Choroid plexus epithelial cell (primary cell): ENCODE data around the gene PREX1.

Experiments
- DNase-seq: peaks from one replicate; pipeline ENCODE4 v3.0.0-alpha.2; 2010; ENCODE audit warnings: low read depth
- H3K4me3 ChIP-seq: 2 replicates; pipeline ENCODE4 v1.5.1; 2011; ENCODE audit warnings: low read depth, mild to moderate bottlenecking, control low read depth, low read length, moderate library complexity
- CTCF ChIP-seq: conservative IDR thresholded peaks from 2 replicates; pipeline ENCODE4 v1.5.1; 2011; ENCODE audit warnings: low read depth, mild to moderate bottlenecking, control low read depth, inconsistent platforms, low read length, moderate library complexity

The PREX1 gene

DNA sequence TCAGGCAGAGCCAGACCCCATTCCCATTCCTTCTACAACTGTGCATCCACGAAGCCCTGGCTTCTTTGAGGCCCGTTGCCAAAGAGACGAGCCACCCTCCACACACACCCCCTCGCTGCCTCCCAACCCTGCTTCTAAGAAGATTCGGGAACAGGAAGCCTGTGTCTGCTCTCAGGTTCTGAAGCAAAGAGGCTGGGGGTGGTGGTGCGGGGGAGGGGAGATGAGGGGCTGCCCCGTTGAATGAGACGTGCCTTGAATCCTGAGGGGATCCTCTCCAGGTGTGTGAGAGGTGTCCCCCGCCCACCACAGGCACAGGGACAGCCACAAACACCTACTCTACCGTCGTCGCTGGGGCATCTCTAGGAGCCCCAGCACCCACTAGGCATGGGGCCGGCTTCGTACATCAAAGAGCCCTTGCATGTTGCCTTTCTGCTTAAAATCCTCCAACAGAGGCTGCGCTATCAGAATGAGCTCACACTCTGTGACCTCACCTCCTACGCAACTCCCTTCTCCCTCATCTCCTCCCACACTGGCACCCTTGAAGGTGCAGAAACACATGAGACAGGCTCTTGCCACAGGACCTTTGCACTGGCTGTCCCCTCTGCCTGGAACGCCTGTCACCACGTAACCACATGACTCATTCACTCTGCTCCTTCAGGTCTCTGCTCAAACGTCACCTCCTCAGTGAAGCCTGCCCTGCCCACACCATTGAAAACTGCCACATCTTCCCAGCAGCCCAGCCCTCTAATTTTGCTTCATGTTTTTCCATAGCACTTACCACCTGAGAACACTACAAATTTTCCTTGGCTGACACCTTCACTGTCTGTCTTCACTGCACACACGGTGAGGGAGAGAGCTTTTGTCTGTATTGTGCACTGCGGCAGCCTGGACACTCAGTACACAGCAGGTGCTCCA lies 58.5 kb downstream of the PREX1 start:
- TF ChIP-seq CTCF = no peak
- DNase-seq = no peak
- H3K4me3 ChIP-seq = no peak overlapping the region

GRCh38 chr20:48766961-48767960 lies 60.5 kb downstream of the PREX1 start:
- no peak overlapping the region for H3K4me3 ChIP-seq
- TF ChIP-seq CTCF = no peak
- DNase-seq = no peak

GRCh38 chr20:48766205-48766604 lies 61.6 kb downstream of the PREX1 start:
- TF ChIP-seq CTCF = no peak
- DNase-seq = no peak
- no peak overlapping the region for H3K4me3 ChIP-seq

DNA sequence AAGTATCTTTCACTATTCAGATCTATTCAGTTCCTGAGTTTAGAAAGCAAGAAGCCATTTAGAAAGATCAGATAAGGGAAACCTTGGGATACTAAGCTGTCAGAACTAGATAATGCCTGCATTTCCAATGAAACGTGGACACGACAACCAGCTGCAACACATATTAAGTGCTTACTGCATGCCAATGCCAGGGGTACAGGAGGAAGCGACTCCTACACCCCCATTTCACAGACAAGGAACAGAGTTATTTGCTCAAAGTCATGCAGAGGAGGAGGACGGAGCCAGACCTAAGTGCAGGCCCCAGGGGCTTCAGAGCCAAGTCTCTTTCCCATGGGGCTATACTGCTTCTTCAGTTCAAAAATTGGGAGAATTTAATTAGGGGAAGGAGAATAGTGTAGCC lies 62.4 kb downstream of the PREX1 start:
- no peak overlapping the region for H3K4me3 ChIP-seq
- TF ChIP-seq CTCF = no peak
- no peak for DNase-seq

DNA sequence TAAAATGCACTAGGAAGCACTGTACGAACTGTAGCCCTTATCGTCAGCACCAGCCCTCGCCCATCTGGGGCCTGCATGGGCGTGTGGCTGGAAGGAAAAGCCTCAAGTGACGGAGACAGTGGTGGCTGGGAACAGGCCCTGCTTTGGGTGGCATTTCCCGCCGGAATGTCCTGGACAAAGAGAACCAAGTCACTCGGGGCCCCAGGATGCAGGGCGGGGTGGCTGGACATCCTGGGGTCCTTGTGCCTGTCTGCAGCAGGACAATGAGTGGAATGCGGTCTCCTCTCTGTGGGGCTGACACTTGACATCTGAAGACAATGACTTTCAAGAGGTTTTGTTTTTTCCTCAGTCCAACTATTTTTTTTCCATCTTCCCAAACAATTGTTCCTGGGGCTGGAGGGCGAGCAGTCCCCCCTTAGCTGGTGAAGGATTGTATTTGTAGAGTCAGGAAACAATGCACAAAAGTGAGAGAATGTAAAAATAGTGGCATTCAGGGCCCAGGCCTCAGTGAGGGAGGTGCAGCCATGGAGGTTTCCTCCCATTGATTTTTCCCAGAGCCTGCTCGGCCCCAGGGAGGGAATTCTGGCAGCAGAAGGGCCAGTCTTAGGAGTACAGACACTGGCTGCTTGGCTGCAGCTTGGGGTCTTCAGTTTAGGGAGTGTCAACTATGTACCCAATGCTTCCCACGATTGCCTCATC lies 64.4 kb downstream of the PREX1 start:
- H3K4me3 ChIP-seq = no peak overlapping the region
- TF ChIP-seq CTCF = no peak
- no peak for DNase-seq

DNA sequence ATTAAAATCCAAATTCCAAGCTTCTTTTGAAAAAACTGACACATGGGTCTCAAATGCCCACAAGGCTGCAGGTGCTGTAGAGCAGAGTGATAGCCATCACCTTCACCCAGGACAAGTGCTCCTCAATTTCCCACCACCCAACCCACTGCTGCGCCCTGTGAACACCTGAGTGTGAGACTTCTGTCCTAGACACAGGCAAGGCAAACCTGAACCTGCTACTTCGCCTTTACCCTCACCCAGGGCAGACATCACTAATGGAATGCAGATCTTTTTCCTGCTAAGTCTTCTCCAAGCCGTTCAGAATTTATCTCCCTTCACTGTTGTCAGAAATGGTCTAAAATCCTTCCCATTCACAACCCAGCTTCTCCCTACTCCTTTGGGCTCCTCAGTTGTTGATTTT lies 65.9 kb downstream of the PREX1 start:
- DNase-seq = no peak
- TF ChIP-seq CTCF = no peak
- no peak overlapping the region for H3K4me3 ChIP-seq
